Effector memory CD8-positive, alpha-beta T cell (primary cell): ENCODE measurements around the gene CYP1A2.

Experiments
- ATAC-seq: fragments of 150-1000 bp; cut with Tn5 transposase; replicated peaks from 2 replicates; pipeline ENCODE4 v1.10.0; 2021; ENCODE audit warnings: mild to moderate bottlenecking, moderate library complexity
- DNase-seq, 3 experiments: peaks; one replicate each; pipeline ENCODE4 v3.0.0; 2021
- H3K27ac Mint-ChIP-seq, 2 donors: one replicate each; pipeline ENCODE4 v1.8.0; 2022; ENCODE audit warnings: mild to moderate bottlenecking in 2 of 2, mixed read lengths in 2 of 2, moderate library complexity in 2 of 2
- H3K27me3 Mint-ChIP-seq, 2 donors: one replicate each; pipeline ENCODE4 v1.8.0; 2022; ENCODE audit warnings: mixed read lengths in 2 of 2
- H3K36me3 Mint-ChIP-seq: one replicate; pipeline ENCODE4 v1.8.0; 2022; ENCODE audit warnings: mild to moderate bottlenecking, moderate library complexity, mixed read lengths; ENCODE audit not compliant: insufficient read depth
- H3K4me1 Mint-ChIP-seq, 2 donors: one replicate each; pipeline ENCODE4 v1.8.0; 2022; ENCODE audit warnings: low read depth in 2 of 2, mixed read lengths in 2 of 2
- H3K4me3 Mint-ChIP-seq, 2 donors: one replicate each; pipeline ENCODE4 v1.8.0; 2022; ENCODE audit warnings: mild to moderate bottlenecking in 2 of 2, mixed read lengths in 2 of 2, moderate library complexity in 2 of 2
- H3K9me3 Mint-ChIP-seq, 2 donors: one replicate each; pipeline ENCODE4 v1.8.0; 2022; ENCODE audit warnings: mixed read lengths in 2 of 2
- total RNA-seq, 9 experiments: gene quantifications; one replicate each; lab custom pipeline; 2026; lab: John Stamatoyannopoulos, UW

CYP1A2 gene
- total RNA-seq, result 0 reads per million in 9 experiments

GRCh38 chr15:74748322-74748946, at the start of gene CYP1A2:
Gene CYP1A2 (plus strand): TSS chr15:74748845. CDS start chr15:74749739, 894 bp downstream.
- Mint-ChIP-seq H3K4me3 (no peak within 1 kb of the TSS), H3K36me3 (no peaks in the 10 kb centered on the region), H3K27ac (no peak within 1 kb of the TSS), H3K9me3 (no peaks in the 10 kb centered on the region), H3K4me1 (no peaks in the 10 kb centered on the region), H3K27me3 (peaks cover 0 to under 1% of the 10 kb centered on the region in 2 donors)
- no peak for DNase-seq
- ATAC-seq, result no peak

- H3K27ac Mint-ChIP-seq, result no peak overlapping the region
- no peak for DNase-seq
- H3K4me3 Mint-ChIP-seq, result no peak overlapping the region
- H3K4me1 Mint-ChIP-seq, result peaks cover 4 to 6% of the 10 kb centered on the region in 2 donors
- peaks cover 11 to 12% of the 10 kb centered on the region in 2 donors for H3K27me3 Mint-ChIP-seq
- H3K9me3 Mint-ChIP-seq, result no peaks in the 10 kb centered on the region
- no peak for ATAC-seq
- no peaks in the 10 kb centered on the region for H3K36me3 Mint-ChIP-seq
These were observed 39.6 kb upstream of the CYP1A2 start for GRCh38 chr15:74709011-74709410.

GRCh38 chr15:74709892-74710291, 38.8 kb upstream of the CYP1A2 start:
- H3K9me3 Mint-ChIP-seq, result no peaks in the 10 kb centered on the region
- H3K4me3 Mint-ChIP-seq, result peak overlapping the region in 1 of 2 donors; percentile 38
- ATAC-seq, result no peak
- peak overlapping the region; percentile 36 to 49 for H3K27ac Mint-ChIP-seq
- H3K36me3 Mint-ChIP-seq, result no peaks in the 10 kb centered on the region
- H3K4me1 Mint-ChIP-seq, result peaks cover 4 to 6% of the 10 kb centered on the region in 2 donors
- no peak for DNase-seq
- H3K27me3 Mint-ChIP-seq, result peaks cover 11 to 12% of the 10 kb centered on the region in 2 donors

- no peak for DNase-seq
- H3K4me3 Mint-ChIP-seq, result peak overlapping the region in 1 of 2 donors; percentile 38
- no peaks in the 10 kb centered on the region for H3K9me3 Mint-ChIP-seq
- no peak for ATAC-seq
- H3K36me3 Mint-ChIP-seq, result no peaks in the 10 kb centered on the region
- peaks cover 8 to 9% of the 10 kb centered on the region in 2 donors for H3K27me3 Mint-ChIP-seq
- H3K4me1 Mint-ChIP-seq, result peaks cover 4 to 6% of the 10 kb centered on the region in 2 donors
- peak overlapping the region; percentile 36 to 49 for H3K27ac Mint-ChIP-seq
These were observed 38.1 kb upstream of the CYP1A2 start for GRCh38 chr15:74710319-74711094.

GRCh38 chr15:74712311-74712710, 36.3 kb upstream of the CYP1A2 start:
- Mint-ChIP-seq H3K36me3 (no peaks in the 10 kb centered on the region), H3K9me3 (no peaks in the 10 kb centered on the region), H3K4me1 (peaks cover 4 to 6% of the 10 kb centered on the region in 2 donors), H3K27ac (no peak overlapping the region), H3K4me3 (no peak overlapping the region), H3K27me3 (no peaks in the 10 kb centered on the region)
- DNase-seq (no peak), ATAC-seq (no peak)

- H3K36me3 Mint-ChIP-seq, result no peaks in the 10 kb centered on the region
- H3K4me1 Mint-ChIP-seq, result no peaks in the 10 kb centered on the region
- H3K27ac Mint-ChIP-seq, result no peak overlapping the region
- ATAC-seq (no peak), DNase-seq (no peak)
- no peaks in the 10 kb centered on the region for H3K9me3 Mint-ChIP-seq
- H3K4me3 Mint-ChIP-seq, result no peak overlapping the region
- peaks cover 0 to 6% of the 10 kb centered on the region in 2 donors for H3K27me3 Mint-ChIP-seq
These were observed 32.0 kb upstream of the CYP1A2 start for GRCh38 chr15:74716651-74717050.

- H3K36me3 Mint-ChIP-seq, result no peaks in the 10 kb centered on the region
- peaks cover 11% of the 10 kb centered on the region in 2 donors for H3K4me1 Mint-ChIP-seq
- peaks cover 14 to 18% of the 10 kb centered on the region in 2 donors for H3K27me3 Mint-ChIP-seq
- no peak overlapping the region for H3K4me3 Mint-ChIP-seq
- DNase-seq (no peak), ATAC-seq (no peak)
- H3K9me3 Mint-ChIP-seq, result no peaks in the 10 kb centered on the region
- no peak overlapping the region for H3K27ac Mint-ChIP-seq
These were observed 26.1 kb upstream of the CYP1A2 start for GRCh38 chr15:74722591-74722990.

- DNase-seq (no peak), ATAC-seq (no peak)
- no peaks in the 10 kb centered on the region for H3K9me3 Mint-ChIP-seq
- H3K27me3 Mint-ChIP-seq, result peaks cover 14 to 18% of the 10 kb centered on the region in 2 donors
- no peak overlapping the region for H3K27ac Mint-ChIP-seq
- no peaks in the 10 kb centered on the region for H3K36me3 Mint-ChIP-seq
- peaks cover 11% of the 10 kb centered on the region in 2 donors for H3K4me1 Mint-ChIP-seq
- no peak overlapping the region for H3K4me3 Mint-ChIP-seq
These were observed 25.5 kb upstream of the CYP1A2 start for GRCh38 chr15:74723187-74723586.

- H3K4me1 Mint-ChIP-seq, result peaks cover 11% of the 10 kb centered on the region in 2 donors
- DNase-seq (no peak), ATAC-seq (no peak)
- no peak overlapping the region for H3K27ac Mint-ChIP-seq
- no peaks in the 10 kb centered on the region for H3K9me3 Mint-ChIP-seq
- peaks cover 14 to 18% of the 10 kb centered on the region in 2 donors for H3K27me3 Mint-ChIP-seq
- H3K4me3 Mint-ChIP-seq, result no peak overlapping the region
- H3K36me3 Mint-ChIP-seq, result no peaks in the 10 kb centered on the region
These were observed 24.8 kb upstream of the CYP1A2 start for GRCh38 chr15:74723754-74724334.

- Mint-ChIP-seq H3K4me1 (peaks cover 11% of the 10 kb centered on the region in 2 donors), H3K4me3 (peak overlapping the region; percentile 83 to 85), H3K27ac (no peak overlapping the region)
These were observed 23.9 kb upstream of the CYP1A2 start for GRCh38 chr15:74724570-74725224.

GRCh38 chr15:74725225-74725774, 23.3 kb upstream of the CYP1A2 start, which contains the start of gene CYP1A1:
Gene CYP1A1 (minus strand): TSS chr15:74725528. CDS start chr15:74723097, 2,431 bp downstream.
- H3K27me3 Mint-ChIP-seq, result peaks cover 18 to 26% of the 10 kb centered on the region in 2 donors
- H3K4me1 Mint-ChIP-seq, result peaks cover 11% of the 10 kb centered on the region in 2 donors
- H3K27ac Mint-ChIP-seq, result no peak within 1 kb of the TSS
- peak within 1 kb of the TSS; percentile 83 to 85 for H3K4me3 Mint-ChIP-seq
- no peaks in the 10 kb centered on the region for H3K36me3 Mint-ChIP-seq
- DNase-seq, result peak in 1 of 3 experiments; percentile 18
- ATAC-seq, result peak; percentile 44
- H3K9me3 Mint-ChIP-seq, result no peaks in the 10 kb centered on the region

More at GRCh38 chr15:74724570-74725224, 23.9 kb upstream of the CYP1A2 start:
- no peaks in the 10 kb centered on the region for H3K36me3 Mint-ChIP-seq
- H3K27me3 Mint-ChIP-seq, result peaks cover 14 to 20% of the 10 kb centered on the region in 2 donors
- no peaks in the 10 kb centered on the region for H3K9me3 Mint-ChIP-seq
- no peak for DNase-seq
- ATAC-seq, result no peak

- Mint-ChIP-seq H3K9me3 (no peaks in the 10 kb centered on the region), H3K4me1 (peaks cover 11% of the 10 kb centered on the region in 2 donors), H3K4me3 (peak overlapping the region; percentile 83 to 85), H3K36me3 (no peaks in the 10 kb centered on the region), H3K27ac (no peak overlapping the region), H3K27me3 (peaks cover 21 to 34% of the 10 kb centered on the region in 2 donors)
- DNase-seq (peak; percentile 27 to 40 (median 28)), ATAC-seq (peak; percentile 75)
These were observed 22.5 kb upstream of the CYP1A2 start for GRCh38 chr15:74725845-74726773.
